DND-41 (cell line): ENCODE measurements around the gene EVL.

Experiments
- EZH2 ChIP-seq: IDR thresholded peaks from 3 replicates; pipeline ENCODE4 v1.6.1; 2012; ENCODE audit warnings: borderline replicate concordance, low read depth, mild to moderate bottlenecking, moderate library complexity, low read length, inconsistent platforms; ENCODE audit not compliant: severe bottlenecking
- TF ChIP-seq, protein P1 (sequence below): IDR thresholded peaks from 2 replicates; pipeline ENCODE4 v1.5.1; 2012; ENCODE audit warnings: borderline replicate concordance, low read length, moderate library complexity, mild to moderate bottlenecking; ENCODE audit not compliant: poor library complexity, severe bottlenecking; ENCODE audit errors: extremely low read depth

DNA sequence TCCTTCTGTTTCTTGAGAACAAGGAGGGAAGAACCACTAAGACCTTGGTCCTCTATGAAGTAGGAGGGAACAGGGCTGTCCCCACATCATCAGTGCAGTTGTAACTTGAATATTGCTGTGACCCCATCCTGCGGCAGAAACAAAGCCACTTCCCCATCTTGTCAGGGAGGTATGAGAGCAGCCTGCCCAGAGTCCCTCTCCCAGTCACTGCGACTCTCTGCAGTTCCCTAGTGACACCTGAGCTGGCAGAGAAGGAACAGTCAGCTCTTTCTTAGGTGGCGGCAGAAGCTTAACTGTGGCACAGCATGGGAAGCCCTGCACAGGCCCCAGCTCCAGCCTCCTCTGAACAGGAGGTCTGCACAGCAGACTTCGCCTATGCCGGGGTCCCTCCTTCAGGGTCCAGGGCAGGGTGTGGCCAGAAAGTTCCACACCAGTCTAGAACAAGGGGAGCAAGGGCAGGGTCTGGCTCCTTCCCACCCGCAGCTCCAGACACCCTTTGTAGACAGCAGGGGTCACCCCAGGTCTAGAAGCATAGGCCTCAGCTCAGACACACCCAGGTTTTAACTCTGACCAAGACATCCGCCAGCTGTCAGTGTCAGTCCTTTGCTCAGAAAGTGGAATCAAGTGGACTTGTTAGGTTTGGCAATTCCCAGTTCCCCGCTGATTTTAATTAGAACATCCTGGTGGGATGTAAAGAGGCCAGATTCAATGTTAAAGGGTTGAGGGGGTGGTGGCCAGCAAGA is 57.4 kb downstream of the EVL start:
- no peak for TF ChIP-seq EZH2
- TF ChIP-seq, protein P1, sequence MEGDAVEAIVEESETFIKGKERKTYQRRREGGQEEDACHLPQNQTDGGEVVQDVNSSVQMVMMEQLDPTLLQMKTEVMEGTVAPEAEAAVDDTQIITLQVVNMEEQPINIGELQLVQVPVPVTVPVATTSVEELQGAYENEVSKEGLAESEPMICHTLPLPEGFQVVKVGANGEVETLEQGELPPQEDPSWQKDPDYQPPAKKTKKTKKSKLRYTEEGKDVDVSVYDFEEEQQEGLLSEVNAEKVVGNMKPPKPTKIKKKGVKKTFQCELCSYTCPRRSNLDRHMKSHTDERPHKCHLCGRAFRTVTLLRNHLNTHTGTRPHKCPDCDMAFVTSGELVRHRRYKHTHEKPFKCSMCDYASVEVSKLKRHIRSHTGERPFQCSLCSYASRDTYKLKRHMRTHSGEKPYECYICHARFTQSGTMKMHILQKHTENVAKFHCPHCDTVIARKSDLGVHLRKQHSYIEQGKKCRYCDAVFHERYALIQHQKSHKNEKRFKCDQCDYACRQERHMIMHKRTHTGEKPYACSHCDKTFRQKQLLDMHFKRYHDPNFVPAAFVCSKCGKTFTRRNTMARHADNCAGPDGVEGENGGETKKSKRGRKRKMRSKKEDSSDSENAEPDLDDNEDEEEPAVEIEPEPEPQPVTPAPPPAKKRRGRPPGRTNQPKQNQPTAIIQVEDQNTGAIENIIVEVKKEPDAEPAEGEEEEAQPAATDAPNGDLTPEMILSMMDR = no peak
